Choroid plexus epithelial cell (primary cell): Measurements from ENCODE around the gene PCSK7.
"Not testable (repeated sequence)": the region's sequence is repeated elsewhere in the genome, so short reads cannot be mapped to it uniquely, and the experiment has no call there.

ENCODE experiments used
- DNase-seq: peaks from one replicate; pipeline ENCODE4 v3.0.0-alpha.2; 2010; ENCODE audit warnings: low read depth
- H3K4me3 ChIP-seq: 2 replicates; pipeline ENCODE4 v1.5.1; 2011; ENCODE audit warnings: low read depth, mild to moderate bottlenecking, control low read depth, low read length, moderate library complexity
- TF ChIP-seq, protein P1 (sequence below): conservative IDR thresholded peaks from 2 replicates; pipeline ENCODE4 v1.5.1; 2011; ENCODE audit warnings: low read depth, mild to moderate bottlenecking, control low read depth, inconsistent platforms, low read length, moderate library complexity

PCSK7 gene

DNA sequence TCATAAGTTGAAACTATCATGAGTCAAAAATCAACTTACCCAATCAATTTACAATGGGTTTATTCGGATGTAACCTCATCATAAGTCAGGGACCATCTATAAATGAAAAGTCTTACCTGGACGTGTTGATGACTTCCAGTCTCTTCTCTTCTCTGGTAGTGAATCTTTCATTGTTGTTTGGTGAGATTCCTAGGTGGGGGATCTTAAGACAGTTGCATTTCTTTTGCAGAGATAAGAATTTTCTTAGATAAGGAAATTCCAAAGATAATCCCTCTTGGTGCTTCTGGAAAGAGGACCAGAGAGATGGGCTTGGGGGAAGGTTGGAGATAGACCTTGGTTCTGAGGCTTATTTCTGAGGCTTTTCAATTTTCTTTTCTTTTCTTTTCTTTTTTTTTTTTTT is 38.0 kb upstream of the PCSK7 start:
- TF ChIP-seq, protein P1, sequence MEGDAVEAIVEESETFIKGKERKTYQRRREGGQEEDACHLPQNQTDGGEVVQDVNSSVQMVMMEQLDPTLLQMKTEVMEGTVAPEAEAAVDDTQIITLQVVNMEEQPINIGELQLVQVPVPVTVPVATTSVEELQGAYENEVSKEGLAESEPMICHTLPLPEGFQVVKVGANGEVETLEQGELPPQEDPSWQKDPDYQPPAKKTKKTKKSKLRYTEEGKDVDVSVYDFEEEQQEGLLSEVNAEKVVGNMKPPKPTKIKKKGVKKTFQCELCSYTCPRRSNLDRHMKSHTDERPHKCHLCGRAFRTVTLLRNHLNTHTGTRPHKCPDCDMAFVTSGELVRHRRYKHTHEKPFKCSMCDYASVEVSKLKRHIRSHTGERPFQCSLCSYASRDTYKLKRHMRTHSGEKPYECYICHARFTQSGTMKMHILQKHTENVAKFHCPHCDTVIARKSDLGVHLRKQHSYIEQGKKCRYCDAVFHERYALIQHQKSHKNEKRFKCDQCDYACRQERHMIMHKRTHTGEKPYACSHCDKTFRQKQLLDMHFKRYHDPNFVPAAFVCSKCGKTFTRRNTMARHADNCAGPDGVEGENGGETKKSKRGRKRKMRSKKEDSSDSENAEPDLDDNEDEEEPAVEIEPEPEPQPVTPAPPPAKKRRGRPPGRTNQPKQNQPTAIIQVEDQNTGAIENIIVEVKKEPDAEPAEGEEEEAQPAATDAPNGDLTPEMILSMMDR, result no peak
- no peak for DNase-seq
- no peak overlapping the region for H3K4me3 ChIP-seq

DNA sequence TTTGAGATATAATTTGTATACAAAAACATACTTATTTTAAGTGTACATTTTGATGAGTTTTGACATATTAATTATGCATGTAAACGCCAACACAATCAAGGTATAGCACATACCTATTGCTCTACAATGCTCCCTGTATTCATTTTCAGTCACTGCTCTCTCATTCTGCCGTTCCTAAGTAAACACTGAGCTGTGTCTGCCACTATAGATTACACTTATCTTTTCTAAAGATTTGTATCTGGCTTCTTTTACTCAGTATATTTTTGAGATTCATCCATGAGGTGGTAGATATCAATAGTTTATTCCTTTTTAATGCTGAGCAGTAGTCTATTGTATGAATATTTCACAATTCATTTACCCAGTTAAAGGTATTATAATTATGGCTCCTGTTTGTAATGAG is 33.9 kb upstream of the PCSK7 start:
- TF ChIP-seq, protein P1, result no peak
- no peak for DNase-seq
- no peak overlapping the region for H3K4me3 ChIP-seq

DNA sequence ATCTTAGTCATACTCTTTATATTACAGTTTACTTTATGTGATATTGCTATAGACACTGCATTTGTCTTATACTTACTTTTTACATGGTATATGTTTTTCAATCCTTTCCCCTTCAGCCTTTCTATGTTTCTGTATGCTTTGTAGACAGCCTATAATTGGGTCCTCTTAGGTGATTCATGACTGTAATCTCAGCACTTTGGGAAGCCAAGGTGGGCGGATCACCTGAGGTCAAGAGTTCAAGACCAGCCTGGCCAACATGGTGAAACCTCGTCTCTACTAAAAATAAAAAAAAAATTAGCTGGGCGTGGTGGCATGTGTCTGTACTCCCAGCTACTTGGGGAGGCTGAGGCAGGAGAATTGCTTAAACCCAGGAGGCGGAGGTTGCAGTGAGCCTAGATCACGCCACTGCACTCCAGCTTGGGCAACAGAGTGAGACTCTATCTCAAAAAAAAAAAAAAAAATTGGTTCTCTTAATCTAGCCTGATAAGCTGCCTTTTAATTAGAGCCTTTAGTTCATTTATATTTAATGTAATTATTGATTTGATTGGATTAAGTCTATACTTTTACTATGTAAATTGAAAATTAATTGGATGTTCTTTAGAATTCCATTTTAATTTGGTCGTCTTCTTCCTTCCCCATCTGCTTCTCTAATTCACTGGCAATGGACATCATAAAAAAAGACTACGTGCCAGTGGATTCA is 32.9 kb upstream of the PCSK7 start:
- DNase-seq, H3K4me3 ChIP-seq: not testable (repeated sequence)

DNA sequence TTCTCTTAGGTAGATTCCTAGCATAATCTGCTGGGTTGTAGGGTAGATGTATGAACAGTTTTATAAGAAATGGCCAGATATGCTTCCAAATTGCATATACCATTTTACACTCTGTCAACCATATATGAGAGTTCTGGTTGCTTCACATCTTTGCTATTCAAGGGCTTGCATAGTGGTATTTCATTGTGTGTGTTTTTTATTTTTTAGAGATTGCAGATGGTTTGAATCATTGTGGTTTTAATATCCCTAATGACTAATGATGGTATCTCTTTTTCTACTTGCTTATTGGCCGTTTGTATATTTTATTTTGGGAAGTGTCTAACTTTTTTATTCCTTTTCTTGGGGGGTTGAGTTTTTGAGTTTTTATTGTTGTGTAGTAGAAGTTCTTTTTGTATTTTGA is 27.5 kb upstream of the PCSK7 start:
- DNase-seq, result peak; percentile 69
- no peak overlapping the region for H3K4me3 ChIP-seq
- TF ChIP-seq, protein P1, result no peak

DNA sequence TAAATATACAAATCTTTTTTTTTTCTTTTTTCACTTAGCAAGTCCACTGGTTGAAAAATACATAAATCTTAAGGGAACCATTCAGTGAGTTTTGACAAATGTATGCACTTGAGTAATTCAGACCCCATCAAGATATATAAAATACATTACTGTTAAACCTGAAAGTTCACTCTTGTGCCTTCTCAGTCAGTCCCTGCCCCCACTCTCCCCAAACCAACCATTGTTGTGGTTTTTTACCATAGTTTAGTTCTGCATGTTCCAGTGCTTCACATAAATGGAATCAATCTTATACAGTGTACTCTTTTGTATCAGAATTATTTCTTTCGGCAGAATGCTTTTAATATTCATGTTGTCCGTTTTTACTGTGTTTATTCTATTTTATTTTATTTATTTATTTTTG is 26.7 kb upstream of the PCSK7 start:
- TF ChIP-seq, protein P1, result no peak
- DNase-seq, result no peak
- no peak overlapping the region for H3K4me3 ChIP-seq

DNA sequence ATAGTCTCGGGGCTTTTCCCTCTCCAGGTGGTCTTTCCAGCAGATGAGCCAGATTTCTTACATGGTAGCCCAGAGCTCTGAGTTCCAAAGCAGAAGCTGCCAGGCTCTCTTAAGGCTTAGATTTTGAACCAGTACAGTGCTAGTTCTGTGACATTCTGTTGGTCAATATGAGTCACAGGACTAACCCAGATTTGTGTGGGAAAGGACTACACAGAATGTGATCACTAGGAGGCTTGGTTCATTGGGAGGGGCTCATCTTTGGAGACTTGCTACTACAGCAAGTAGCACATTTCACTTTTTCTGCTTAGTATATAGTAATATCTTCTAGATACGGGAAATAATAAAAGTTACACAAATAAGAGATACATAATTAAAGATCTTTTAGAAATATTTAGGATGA is 24.7 kb upstream of the PCSK7 start:
- peak; percentile 51 for DNase-seq
- TF ChIP-seq, protein P1, result no peak
- H3K4me3 ChIP-seq, result no peak overlapping the region

DNA sequence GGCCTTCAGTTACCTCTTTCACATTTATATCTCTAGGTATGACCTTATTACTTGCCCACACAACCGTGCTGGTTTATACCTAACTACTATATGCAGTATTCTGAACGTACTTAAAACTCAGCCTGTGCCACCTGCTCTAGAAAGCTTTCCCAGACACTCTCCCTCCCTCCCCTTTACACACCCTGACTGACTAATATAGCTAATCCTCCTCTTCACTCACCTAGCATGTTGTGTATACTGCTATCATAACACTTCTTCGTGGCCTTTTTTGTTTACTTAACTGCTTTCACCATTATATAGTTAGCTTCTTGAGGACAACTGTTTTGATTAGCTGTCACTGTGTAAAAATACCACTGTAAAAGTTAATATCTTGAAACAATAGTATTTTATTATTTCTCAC is 24.1 kb upstream of the PCSK7 start:
- DNase-seq, result no peak
- no peak overlapping the region for H3K4me3 ChIP-seq
- TF ChIP-seq, protein P1, result no peak

DNA sequence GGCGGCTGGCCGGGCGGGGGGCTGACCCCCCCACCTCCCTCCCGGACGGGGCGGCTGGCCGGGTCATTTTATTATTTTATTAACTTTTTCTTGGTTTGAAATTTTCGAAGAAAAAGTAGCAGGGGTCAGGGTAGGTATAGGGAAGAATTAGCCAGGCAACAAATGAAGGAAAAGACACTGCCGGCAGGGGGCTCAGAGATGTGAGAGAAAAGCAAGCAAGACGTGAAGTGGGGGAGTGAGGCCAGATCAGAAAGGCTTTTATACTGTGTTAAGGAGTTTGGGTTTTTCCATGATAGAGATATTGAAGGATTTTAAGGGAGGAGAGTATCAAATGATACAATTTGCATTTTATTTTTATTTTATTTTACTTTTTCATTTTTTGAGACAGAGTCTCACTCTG is 19.6 kb upstream of the PCSK7 start:
- TF ChIP-seq, protein P1, result no peak
- H3K4me3 ChIP-seq, result no peak overlapping the region
- DNase-seq, result no peak
